HCT116 (cell line): Measurements from ENCODE around the gene HS6ST3. TPM values are rescaled to one million over a fixed set of nuclear protein-coding genes. Genes with fewer than 3 reads are reported as not detected.

Source experiments
- ATAC-seq: fragments of 200-7000 bp; cut with Tn5 transposase; 2 replicates; pipeline ENCODE4 v1.9.1; 2020; ENCODE audit warnings: mild to moderate bottlenecking, moderate library complexity
- BruUV-seq: library from RNA; stranded (reverse); fragments of 400-500 nt; replicated peaks from 2 replicates; lab custom pipeline; 2021; lab: Mats Ljungman, UMichigan
- CTCF ChIA-PET: fragments of 300-600 bp; sonication (Branson Sonifier 250); formaldehyde crosslinking; loops from one replicate; lab custom pipeline; 2021; ENCODE audit warnings: antibody characterized with exemption; lab: Charles Lee
- POLR2A ChIA-PET: fragments of 300-600, 350-600 bp; sonication (Branson Sonifier 250); formaldehyde crosslinking; loops from one replicate; lab custom pipeline; 2021; ENCODE audit warnings: antibody characterized with exemption; lab: Charles Lee
- RAD21 ChIA-PET, 2 experiments: fragments of 300-600 bp; sonication (Branson Sonifier 250); formaldehyde crosslinking; loops; one replicate each; lab custom pipeline; 2023; ENCODE audit warnings: low total read pairs in 2 of 2; ENCODE audit not compliant: uncharacterized antibody in 2 of 2, unreplicated experiment in 2 of 2, low non-redundant PET in 1 of 2; lab: Charles Lee
- DNase-seq: peaks from one replicate; pipeline ENCODE4 v3.0.0-alpha.2; 2010; ENCODE audit warnings: low read depth, low spot score
- H2AFZ ChIP-seq: fragments of 200-600 bp; shearing (Covaris generic), sonication (generic); 2 replicates; pipeline ENCODE4 v1.6.1; 2017; ENCODE audit warnings: low read depth, mixed run types, mixed read lengths, antibody characterized with exemption, low read length; ENCODE audit not compliant: poor library complexity, severe bottlenecking
- H3K27ac ChIP-seq: 2 replicates; pipeline ENCODE4 v1.5.1; 2012; ENCODE audit warnings: low read depth, low read length
- H3K27me3 ChIP-seq: fragments of 200-600 bp; sonication (generic); 2 replicates; pipeline ENCODE4 v1.6.1; 2016; ENCODE audit warnings: mixed run types, low read length, mixed read lengths; ENCODE audit not compliant: insufficient read depth
- H3K36me3 ChIP-seq, 2 experiments: fragments of 200-500 bp in 1 of 2; fragments of 200-600 bp in 1 of 2; sonication (Bioruptor generic) in 1 of 2; sonication (generic) in 1 of 2; 2 replicates each; pipeline versions ENCODE4 v1.5.1 to v1.6.1; 2014 to 2016; ENCODE audit warnings: low read length in 2 of 2, inconsistent platforms in 1 of 2, mixed read lengths in 1 of 2, mixed run types in 1 of 2; ENCODE audit not compliant: insufficient read depth in 2 of 2, control insufficient read depth in 1 of 2
- H3K4me1 ChIP-seq, 2 experiments: fragments of 200-600 bp in 1 of 2; sonication (generic) in 1 of 2; 2 replicates each; pipeline versions ENCODE4 v1.5.1 to v1.6.1; 2012 to 2017; ENCODE audit warnings: low read length in 2 of 2, inconsistent platforms in 1 of 2, mild to moderate bottlenecking in 1 of 2, mixed read lengths in 1 of 2, mixed run types in 1 of 2, moderate library complexity in 1 of 2; ENCODE audit not compliant: insufficient read depth in 2 of 2, control insufficient read depth in 1 of 2
- H3K4me2 ChIP-seq: fragments of 200-600 bp; sonication (generic); 2 replicates; pipeline ENCODE4 v1.6.1; 2017; ENCODE audit warnings: mixed run types, low read length, mixed read lengths
- H3K4me3 ChIP-seq, 2 experiments: fragments of 200-600 bp in 1 of 2; sonication (generic) in 1 of 2; replicated peaks in 1 of 2; 2 replicates each; pipeline ENCODE4 v1.5.1; 2011 to 2016; ENCODE audit warnings: low read length in 2 of 2, control low read depth in 1 of 2, low read depth in 1 of 2, mild to moderate bottlenecking in 1 of 2, mixed read lengths in 1 of 2, mixed run types in 1 of 2
- H3K79me2 ChIP-seq: fragments of 200-600 bp; sonication (generic); 2 replicates; pipeline ENCODE4 v1.6.1; 2017; ENCODE audit warnings: mild to moderate bottlenecking, mixed run types, low read length, moderate library complexity, mixed read lengths; ENCODE audit not compliant: insufficient read depth
- H3K9ac ChIP-seq: fragments of 200-600 bp; sonication (generic); 2 replicates; pipeline ENCODE4 v1.6.1; 2016; ENCODE audit warnings: low read length, mixed read lengths
- H3K9me2 ChIP-seq: fragments of 200-600 bp; sonication (generic), shearing (Covaris generic); 2 replicates; pipeline ENCODE4 v1.6.1; 2017; ENCODE audit warnings: mixed run types, mild to moderate bottlenecking, moderate library complexity; ENCODE audit not compliant: insufficient read depth
- H3K9me3 ChIP-seq, 2 experiments: fragments of 200-500 bp in 1 of 2; fragments of 200-600 bp in 1 of 2; sonication (Bioruptor generic) in 1 of 2; sonication (generic) in 1 of 2; 2 replicates each; pipeline ENCODE4 v1.6.1; 2014 to 2017; ENCODE audit warnings: low read length in 2 of 2, mixed read lengths in 2 of 2, inconsistent platforms in 1 of 2, low read depth in 1 of 2, mild to moderate bottlenecking in 1 of 2, mixed run types in 1 of 2, moderate library complexity in 1 of 2; ENCODE audit not compliant: control insufficient read depth in 1 of 2, insufficient read depth in 1 of 2
- H4K20me1 ChIP-seq: fragments of 200-600 bp; sonication (generic), shearing (Covaris generic); 2 replicates; pipeline ENCODE4 v1.6.1; 2017; ENCODE audit warnings: mixed run types, mild to moderate bottlenecking, moderate library complexity; ENCODE audit not compliant: insufficient read depth
- CBX3 ChIP-seq: IDR thresholded peaks from 2 replicates; pipeline ENCODE4 v1.6.1; 2012; ENCODE audit warnings: low read depth
- CTCF ChIP-seq, 3 experiments: fragments of 200-600 bp in 1 of 3; sonication (generic) in 1 of 3; IDR thresholded peaks in 2 of 3; conservative IDR thresholded peaks in 1 of 3; 2 replicates each; pipeline ENCODE4 v1.5.1; 2012 to 2017; ENCODE audit warnings: low read depth in 2 of 3, low read length in 2 of 3, antibody characterized with exemption in 1 of 3, borderline replicate concordance in 1 of 3, control low read depth in 1 of 3, mild to moderate bottlenecking in 1 of 3, mixed read lengths in 1 of 3, mixed run types in 1 of 3, moderate library complexity in 1 of 3; ENCODE audit not compliant: insufficient read depth in 1 of 3
- EZH2phosphoT487 ChIP-seq: fragments of 200-600 bp; IDR thresholded peaks from 2 replicates; pipeline ENCODE4 v1.6.1; 2018; ENCODE audit warnings: antibody characterized with exemption, borderline replicate concordance
- JUND ChIP-seq: IDR thresholded peaks from 2 replicates; pipeline ENCODE4 v1.6.1; 2012
- POLR2AphosphoS5 ChIP-seq: IDR thresholded peaks from 2 replicates; pipeline ENCODE4 v1.6.1; 2011; ENCODE audit warnings: mild to moderate bottlenecking, low read depth, low read length, moderate library complexity
- SRF ChIP-seq: IDR thresholded peaks from 2 replicates; pipeline ENCODE4 v1.6.1; 2012; ENCODE audit warnings: low read depth
- TCF7L2 ChIP-seq: IDR thresholded peaks from 2 replicates; pipeline ENCODE4 v1.7.0; 2011; ENCODE audit warnings: borderline replicate concordance, inconsistent platforms; ENCODE audit not compliant: insufficient read depth, insufficient read length; ENCODE audit errors: extremely low read depth
- ZBTB33 ChIP-seq: IDR thresholded peaks from 2 replicates; pipeline ENCODE4 v1.6.1; 2011; ENCODE audit warnings: mild to moderate bottlenecking, low read length, moderate library complexity; ENCODE audit not compliant: insufficient replicate concordance; ENCODE audit errors: extremely low read depth
- ZFX ChIP-seq: fragments of 450-650 bp; IDR thresholded peaks from 2 replicates; pipeline ENCODE4 v1.6.1; 2017
- intact Hi-C: fragments of 100-400 bp; cut with micrococcal nuclease; formaldehyde crosslinking; loops from 2 replicates; pipeline ENCODE4 v1.10.0; 2022
- total RNA-seq: library from RNA; stranded (reverse); gene quantifications from one replicate; pipeline ENCODE4 v1.2.1, GENCODE V29; 2021; ENCODE audit not compliant: unreplicated experiment

Gene HS6ST3
- total RNA-seq, 1 experiment from 2014 or later: 0.10 TPM

GRCh38 chr13:96803456-96804100, 713.7 kb downstream of the HS6ST3 start:
- Histone ChIP-seq H4K20me1 (no peaks in the 10 kb centered on the region), H3K79me2 (no peaks in the 10 kb centered on the region), H3K36me3 (no peaks in the 10 kb centered on the region), H3K9me3 (no peaks in the 10 kb centered on the region), H3K9ac (no peak overlapping the region), H3K9me2 (no peaks in the 10 kb centered on the region), H3K4me2 (no peak overlapping the region), H3K27ac (no peak overlapping the region), H3K4me1 (no peaks in the 10 kb centered on the region), H2AFZ (no peak overlapping the region), H3K27me3 (peaks cover 55% of the 10 kb centered on the region), H3K4me3 (no peak overlapping the region)
- ChIA-PET CTCF (no interaction called here), POLR2A (no interaction called here), RAD21 (no interaction called here)
- no TSS peak for BruUV-seq
- TF ChIP-seq CTCF (IDR thresholded peaks at IDR 0.05 in 2 of 3, conservative IDR thresholded peaks at IDR 0.05 in 1 of 3; ENCODE audit: borderline replicate concordance in 1 of 3, insufficient read depth in 1 of 3, low read depth in 2 of 3, low read length in 2 of 3): no peak
- no peak for TF ChIP-seq CBX3
- no peak for TF ChIP-seq SRF
- TF ChIP-seq POLR2AphosphoS5: no peak
- TF ChIP-seq JUND: no peak
- TF ChIP-seq ZBTB33: no peak
- TF ChIP-seq EZH2phosphoT487: no peak
- no peak for TF ChIP-seq TCF7L2
- TF ChIP-seq ZFX: no peak
- no peak for DNase-seq
- intact Hi-C loops: no loop called here
- no peak for ATAC-seq
